ENCODE measurements around the gene RAB5IF. TPM values are rescaled to one million over a fixed set of nuclear protein-coding genes. Genes with fewer than 3 reads are reported as not detected.
A peak's percentile ranks its signal among the peaks of the same experiment; 100 is the strongest.

RAB5IF gene
- total RNA-seq, 2 experiments from 2014 or later: 108 to 109 TPM

DNA sequence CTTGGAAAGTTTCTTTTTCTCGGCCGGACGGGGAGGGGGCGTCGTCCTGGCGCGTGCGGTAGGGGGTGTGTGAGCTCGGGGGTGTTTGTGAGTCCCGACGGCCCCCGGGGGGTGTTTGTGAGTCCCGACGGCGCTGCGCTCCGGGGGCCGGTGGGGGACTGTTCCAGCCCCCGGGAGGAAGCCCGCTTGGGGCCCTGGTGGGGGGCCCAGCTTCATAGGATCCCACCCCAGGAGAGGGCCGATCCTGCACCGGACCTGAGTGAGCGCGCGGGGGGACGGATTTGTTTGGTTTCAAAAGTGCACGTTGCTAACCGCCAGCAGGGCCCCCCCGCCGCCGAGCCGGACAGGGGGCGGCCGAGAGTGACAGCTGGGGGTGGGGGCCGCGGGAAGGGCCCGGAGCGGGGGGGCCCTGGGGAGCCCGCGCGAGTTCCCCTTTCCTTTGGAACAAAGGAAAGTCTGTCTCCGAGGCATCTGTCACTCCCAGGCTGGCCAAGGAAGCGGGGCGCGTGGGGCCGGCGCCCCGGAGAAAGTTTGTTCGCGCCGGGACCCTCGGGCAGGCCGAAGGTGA, 31.7 kb upstream of the RAB5IF start:
- DNase-seq (peak; percentile 38), ATAC-seq (peak; percentile 2)
- H3K27ac Mint-ChIP-seq: peak overlapping the region; percentile 81
- POLR2A ChIA-PET: interaction anchor here (0.8 to 6.6 kb wide), 10 partner anchors 10 to 182 kb away, joined by 3 to 70 read pairs (median 6); partner anchors contain the start of genes RAB5IF and SLA2
- peak overlapping the region; percentile 86 for H3K4me3 Mint-ChIP-seq
- no peaks in the 10 kb centered on the region for H3K9me3 Mint-ChIP-seq (ENCODE audit: insufficient read depth)
- H3K4me1 Mint-ChIP-seq (ENCODE audit: low read depth): peaks cover 40% of the 10 kb centered on the region
- CTCF ChIA-PET: interaction anchor here (0.8 to 6.2 kb wide), 7 partner anchors 9 to 31 kb away, joined by 3 to 44 read pairs (median 5); partner anchors contain the start of gene RAB5IF
- H3K36me3 Mint-ChIP-seq (ENCODE audit: low read depth): peaks cover 26% of the 10 kb centered on the region
- no peaks in the 10 kb centered on the region for H3K27me3 Mint-ChIP-seq (ENCODE audit: low read depth)

DNA sequence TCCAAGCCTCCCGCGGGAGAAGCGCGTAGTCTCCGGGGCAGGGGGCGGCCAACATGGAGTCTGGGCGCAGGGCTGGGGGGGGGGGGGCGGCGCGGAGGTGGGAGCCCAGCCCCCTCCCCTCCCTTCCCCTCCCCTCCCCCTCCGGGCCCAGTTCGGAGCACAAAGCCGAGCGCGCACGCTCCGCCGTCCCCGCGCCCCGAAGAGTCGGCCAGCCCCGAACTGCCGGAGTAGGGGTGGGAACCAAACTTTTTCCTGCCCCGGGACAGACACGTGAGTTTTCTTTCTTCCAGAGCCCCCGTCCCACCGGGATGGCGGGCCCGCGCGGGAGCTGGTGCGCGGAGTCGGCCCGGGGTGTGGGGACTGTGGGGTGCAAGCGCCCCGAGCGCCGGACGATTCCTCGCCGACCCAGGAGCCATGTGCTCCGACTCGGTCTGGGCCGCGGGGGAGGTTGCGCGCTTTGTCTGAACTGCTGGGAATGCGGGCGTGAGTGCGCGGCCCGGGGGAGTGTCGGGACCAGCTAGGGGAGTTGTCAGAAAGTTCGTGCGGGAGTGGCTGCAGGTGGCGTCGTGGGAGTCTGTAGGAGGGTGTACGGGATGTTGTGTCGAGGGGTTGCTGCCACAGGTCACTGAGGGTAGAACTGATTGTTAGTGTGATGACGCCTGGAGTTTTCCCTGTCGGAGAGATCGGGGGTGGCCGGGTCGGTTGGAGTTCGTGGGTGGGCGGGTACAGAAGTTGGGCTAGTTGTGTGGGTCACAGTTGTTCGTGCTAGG, 31.0 kb upstream of the RAB5IF start:
- H3K9me3 Mint-ChIP-seq (ENCODE audit: insufficient read depth): no peaks in the 10 kb centered on the region
- peak overlapping the region; percentile 92 for H3K27ac Mint-ChIP-seq
- peaks cover 40% of the 10 kb centered on the region for H3K4me1 Mint-ChIP-seq (ENCODE audit: low read depth)
- ChIA-PET POLR2A (interaction anchor here (0.8 to 6.6 kb wide), 12 partner anchors 9 to 802 kb away, joined by 3 to 70 read pairs (median 4); partner anchors contain the start of genes PHF20, RAB5IF and SLA2), CTCF (interaction anchor here (0.8 to 6.2 kb wide), 6 partner anchors 8 to 30 kb away, joined by 3 to 44 read pairs (median 4); partner anchors contain the start of gene RAB5IF)
- H3K4me3 Mint-ChIP-seq: peak overlapping the region; percentile 86
- H3K27me3 Mint-ChIP-seq (ENCODE audit: low read depth): no peaks in the 10 kb centered on the region
- DNase-seq (peak; percentile 59), ATAC-seq (peak; percentile 20)
- peaks cover 30% of the 10 kb centered on the region for H3K36me3 Mint-ChIP-seq (ENCODE audit: low read depth)

- peaks cover 39% of the 10 kb centered on the region for H3K36me3 Mint-ChIP-seq (ENCODE audit: low read depth)
- H3K9me3 Mint-ChIP-seq (ENCODE audit: insufficient read depth): no peaks in the 10 kb centered on the region
- DNase-seq (no peak), ATAC-seq (no peak)
- H3K4me3 Mint-ChIP-seq: peak overlapping the region; percentile 86
- peak overlapping the region; percentile 92 for H3K27ac Mint-ChIP-seq
- ChIA-PET CTCF (interaction anchor here (0.6 to 6.2 kb wide), 5 partner anchors 16 to 29 kb away, joined by 3 to 44 read pairs (median 3); partner anchors contain the start of gene RAB5IF), POLR2A (interaction anchor here (1.2 to 6.6 kb wide), 4 partner anchors 13 to 804 kb away, joined by 4 to 70 read pairs (median 52); partner anchors contain the start of genes PHF20 and RAB5IF)
- no peaks in the 10 kb centered on the region for H3K27me3 Mint-ChIP-seq (ENCODE audit: low read depth)
- peaks cover 47% of the 10 kb centered on the region for H3K4me1 Mint-ChIP-seq (ENCODE audit: low read depth)
Measured at GRCh38 chr20:36576081-36576445, 29.5 kb upstream of the RAB5IF start.

- Mint-ChIP-seq H3K9me3 (ENCODE audit: insufficient read depth) (no peaks in the 10 kb centered on the region), H3K4me3 (no peak overlapping the region), H3K36me3 (ENCODE audit: low read depth) (peaks cover 53% of the 10 kb centered on the region), H3K27me3 (ENCODE audit: low read depth) (no peaks in the 10 kb centered on the region), H3K27ac (no peak overlapping the region), H3K4me1 (ENCODE audit: low read depth) (peaks cover 46% of the 10 kb centered on the region)
- DNase-seq (no peak), ATAC-seq (no peak)
- CTCF ChIA-PET: interaction anchor here (1.5 to 6.2 kb wide), 3 partner anchors 10 to 27 kb away, joined by 5 to 44 read pairs (median 6); partner anchors contain the start of gene RAB5IF
- POLR2A ChIA-PET: interaction anchor here (1.2 to 6.6 kb wide), 3 partner anchors 16 to 67 kb away, joined by 3 to 60 read pairs (median 7); partner anchors contain the start of gene RAB5IF
Measured at GRCh38 chr20:36578356-36579041, 27.1 kb upstream of the RAB5IF start.

DNA sequence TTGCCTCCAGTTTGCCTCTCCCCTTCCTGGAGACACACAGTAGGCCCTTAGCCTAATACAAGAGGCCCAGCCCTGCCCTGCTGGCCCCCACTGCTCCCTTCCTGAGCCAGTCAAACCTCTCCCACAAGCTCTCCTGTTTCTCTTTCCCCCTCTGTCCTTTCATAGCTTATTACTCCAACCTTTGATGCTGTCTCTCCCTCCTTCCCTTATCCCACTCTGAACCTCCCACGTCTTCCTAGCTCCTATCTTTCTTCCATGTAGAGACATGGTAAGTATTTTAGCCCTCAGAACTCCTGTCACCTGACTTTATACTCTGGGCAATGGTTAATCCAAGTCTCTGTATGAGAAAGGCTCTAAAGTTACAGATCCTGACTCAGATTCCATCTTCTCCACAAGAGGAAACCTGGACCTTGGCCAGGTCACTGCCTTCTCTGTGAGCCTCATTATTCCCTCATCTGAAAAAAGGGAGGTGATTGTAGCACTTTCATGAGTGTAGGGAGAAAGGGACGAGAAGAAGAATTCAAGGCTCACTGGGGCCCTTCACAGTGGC, 25.5 kb upstream of the RAB5IF start:
- Mint-ChIP-seq H3K36me3 (ENCODE audit: low read depth) (peaks cover 52% of the 10 kb centered on the region), H3K4me3 (no peak overlapping the region), H3K27me3 (ENCODE audit: low read depth) (no peaks in the 10 kb centered on the region), H3K9me3 (ENCODE audit: insufficient read depth) (no peaks in the 10 kb centered on the region), H3K27ac (peak overlapping the region; percentile 35), H3K4me1 (ENCODE audit: low read depth) (peaks cover 45% of the 10 kb centered on the region)
- DNase-seq: no peak
- ATAC-seq: no peak
- ChIA-PET POLR2A (interaction anchor here (1.6 kb wide), 1 partner anchor 16 kb away, joined by 4 read pairs; no protein-coding TSS in a partner anchor), CTCF (interaction anchor here (2.2 kb wide), 1 partner anchor 10 kb away, joined by 11 read pairs; no protein-coding TSS in a partner anchor)

- POLR2A ChIA-PET: interaction anchor here (0.9 kb wide), 1 partner anchor 13 kb away, joined by 3 read pairs; no protein-coding TSS in a partner anchor
- no peaks in the 10 kb centered on the region for H3K27me3 Mint-ChIP-seq (ENCODE audit: low read depth)
- H3K36me3 Mint-ChIP-seq (ENCODE audit: low read depth): peaks cover 46% of the 10 kb centered on the region
- peak overlapping the region; percentile 90 for H3K27ac Mint-ChIP-seq
- H3K4me3 Mint-ChIP-seq: no peak overlapping the region
- H3K4me1 Mint-ChIP-seq (ENCODE audit: low read depth): peaks cover 36% of the 10 kb centered on the region
- peak; percentile 69 for DNase-seq
- peak; percentile 82 for ATAC-seq
- H3K9me3 Mint-ChIP-seq (ENCODE audit: insufficient read depth): no peaks in the 10 kb centered on the region
- CTCF ChIA-PET: interaction anchor here (1.6 kb wide), 1 partner anchor 8 kb away, joined by 4 read pairs; the partner anchor contains the start of gene TGIF2
Measured at GRCh38 chr20:36582322-36582721, 23.3 kb upstream of the RAB5IF start.

- POLR2A ChIA-PET: interaction anchor here (0.9 to 2.0 kb wide), 2 partner anchors 12 to 23 kb away, joined by 3 to 4 read pairs; partner anchors contain the start of gene RAB5IF
- ATAC-seq (no peak), DNase-seq (no peak)
- Mint-ChIP-seq H3K4me3 (no peak overlapping the region), H3K36me3 (ENCODE audit: low read depth) (peaks cover 49% of the 10 kb centered on the region), H3K4me1 (ENCODE audit: low read depth) (peaks cover 41% of the 10 kb centered on the region), H3K9me3 (ENCODE audit: insufficient read depth) (no peaks in the 10 kb centered on the region), H3K27ac (peak overlapping the region; percentile 90), H3K27me3 (ENCODE audit: low read depth) (no peaks in the 10 kb centered on the region)
- CTCF ChIA-PET: interaction anchor here (1.6 kb wide), 1 partner anchor 9 kb away, joined by 4 read pairs; the partner anchor contains the start of gene TGIF2
Measured at GRCh38 chr20:36582821-36583220, 22.8 kb upstream of the RAB5IF start.

DNA sequence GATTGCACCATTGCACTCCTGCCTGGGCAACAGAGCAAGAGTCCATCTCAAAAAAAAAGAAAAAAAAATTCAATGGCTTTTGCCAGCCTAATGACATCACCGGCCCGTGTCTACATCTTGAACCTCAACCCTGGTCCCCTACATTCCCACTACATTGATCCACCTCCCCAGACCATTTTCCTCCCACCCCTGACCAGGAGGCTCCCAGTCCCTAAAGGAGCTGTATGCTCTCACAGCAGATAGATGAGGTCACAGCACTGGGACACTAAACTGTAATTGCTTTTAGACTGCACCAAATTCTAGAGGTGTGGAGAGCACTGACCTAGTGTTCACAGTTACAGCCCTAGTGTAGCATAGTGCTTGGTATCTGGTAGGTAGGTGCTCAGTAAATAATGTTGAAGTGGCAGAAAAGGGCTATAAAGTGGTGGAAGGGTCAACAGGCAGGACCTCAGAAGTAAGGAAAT, 21.5 kb upstream of the RAB5IF start:
- Mint-ChIP-seq H3K27me3 (ENCODE audit: low read depth) (no peaks in the 10 kb centered on the region), H3K9me3 (ENCODE audit: insufficient read depth) (no peaks in the 10 kb centered on the region), H3K4me3 (no peak overlapping the region), H3K27ac (peak overlapping the region; percentile 70), H3K4me1 (ENCODE audit: low read depth) (peaks cover 41% of the 10 kb centered on the region), H3K36me3 (ENCODE audit: low read depth) (peaks cover 46% of the 10 kb centered on the region)
- ATAC-seq (no peak), DNase-seq (no peak)
- ChIA-PET CTCF (interaction anchor here (0.7 to 2.0 kb wide), 3 partner anchors 10 to 27 kb away, joined by 3 to 6 read pairs (median 4); partner anchors contain the start of gene TGIF2), POLR2A (interaction anchor here (0.6 to 2.0 kb wide), 3 partner anchors 8 to 22 kb away, joined by 3 to 4 read pairs (median 3); partner anchors contain the start of gene RAB5IF)

GRCh38 chr20:36585410-36586125, 20.0 kb upstream of the RAB5IF start:
- H3K4me1 Mint-ChIP-seq (ENCODE audit: low read depth): peaks cover 38% of the 10 kb centered on the region
- H3K36me3 Mint-ChIP-seq (ENCODE audit: low read depth): peaks cover 41% of the 10 kb centered on the region
- ChIA-PET POLR2A (interaction anchor here (1.3 to 6.6 kb wide), 2 partner anchors 9 to 12 kb away, joined by 4 to 45 read pairs; partner anchors contain the start of gene TGIF2), CTCF (interaction anchor here (2.0 kb wide), 1 partner anchor 19 kb away, joined by 6 read pairs; no protein-coding TSS in a partner anchor)
- no peaks in the 10 kb centered on the region for H3K9me3 Mint-ChIP-seq (ENCODE audit: insufficient read depth)
- H3K27me3 Mint-ChIP-seq (ENCODE audit: low read depth): no peaks in the 10 kb centered on the region
- DNase-seq (no peak), ATAC-seq (no peak)
- no peak overlapping the region for H3K27ac Mint-ChIP-seq
- no peak overlapping the region for H3K4me3 Mint-ChIP-seq
